ENCODE results near the gene GPR160. TPM values are rescaled to one million over a fixed set of nuclear protein-coding genes. Genes with fewer than 3 reads are reported as not detected.

Gene GPR160
- total RNA-seq, 1 donor from 2014 or later: 0.45 TPM

DNA sequence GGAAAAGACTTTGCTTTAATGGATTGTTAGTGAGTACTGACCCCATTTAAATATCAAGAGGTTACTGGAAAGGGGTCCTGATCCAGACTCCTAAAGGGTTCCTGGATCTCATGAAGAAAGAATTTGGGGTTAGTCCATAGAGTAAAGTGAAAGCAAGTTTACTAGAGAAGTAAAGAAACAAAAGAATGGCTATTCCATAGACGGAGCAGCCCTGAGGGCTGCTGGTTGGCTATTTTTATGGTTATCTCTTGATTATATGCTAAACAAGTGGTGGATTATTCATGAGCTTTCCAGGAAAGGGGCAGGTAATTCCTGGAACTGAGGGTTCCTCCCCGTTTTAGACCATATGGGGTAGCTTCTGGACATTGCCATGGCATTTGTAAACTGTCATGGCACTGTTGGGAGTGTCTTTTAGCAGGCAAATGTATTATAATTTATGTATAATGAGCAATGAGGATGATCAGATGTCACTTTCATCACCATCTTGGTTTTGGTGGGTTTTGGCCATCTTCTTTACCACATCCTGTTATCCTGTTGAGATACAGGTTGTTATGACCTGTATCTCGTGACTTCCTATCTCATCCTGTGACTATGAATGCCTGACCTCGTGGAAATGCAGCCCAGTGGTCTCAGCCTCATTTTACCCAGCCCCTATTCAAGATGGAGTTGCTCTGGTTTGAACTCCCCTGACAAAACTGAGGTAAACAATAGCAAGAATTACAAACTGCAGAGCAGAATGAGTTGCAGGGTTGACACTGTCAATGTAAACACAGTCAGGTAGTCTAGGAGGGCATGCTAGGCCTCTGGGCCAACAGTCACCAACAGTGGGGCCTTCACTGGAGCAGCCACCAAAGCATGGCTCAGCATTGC lies 10.3 kb upstream of the GPR160 start:
- no peak for TF ChIP-seq CTCF (IDR thresholded peaks at IDR 0.05; ENCODE audit: unreplicated experiment)
- no peak overlapping the region for H3K4me3 Mint-ChIP-seq
- DNase-seq (ENCODE audit: low spot score in 2 of 2, unreplicated experiment in 2 of 2): no peak
- no peak overlapping the region for H3K27ac Mint-ChIP-seq
- H3K4me1 Mint-ChIP-seq: no peaks in the 10 kb centered on the region
- no peaks in the 10 kb centered on the region for H3K9me3 Mint-ChIP-seq
- H3K27me3 Mint-ChIP-seq (ENCODE audit: low read depth): peaks cover 8% of the 10 kb centered on the region
- H3K36me3 Mint-ChIP-seq: no peaks in the 10 kb centered on the region

DNA sequence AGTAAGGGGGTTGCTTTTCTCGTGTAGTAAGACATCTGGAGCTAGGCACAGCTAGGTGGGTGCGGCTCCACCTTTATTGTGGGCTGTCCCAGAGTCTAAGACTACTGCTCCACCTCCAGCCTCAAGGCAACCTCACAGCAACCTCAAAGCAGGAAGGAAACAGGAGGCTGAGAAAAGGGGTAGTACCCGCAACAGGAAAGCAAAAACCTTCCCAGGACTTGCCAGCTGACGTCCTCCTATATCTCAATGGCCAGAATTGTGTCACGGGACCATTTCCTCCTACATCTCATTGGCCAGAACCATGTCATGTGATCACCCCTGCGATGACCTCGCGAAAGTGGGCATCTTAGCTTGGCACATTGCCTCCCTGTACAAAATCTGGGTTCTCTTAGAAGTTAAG lies 4.3 kb upstream of the GPR160 start:
- H3K27ac Mint-ChIP-seq: no peak overlapping the region
- H3K27me3 Mint-ChIP-seq (ENCODE audit: low read depth): peaks cover 18% of the 10 kb centered on the region
- no peak overlapping the region for H3K4me3 Mint-ChIP-seq
- peaks cover 2% of the 10 kb centered on the region for H3K4me1 Mint-ChIP-seq
- TF ChIP-seq CTCF (IDR thresholded peaks at IDR 0.05; ENCODE audit: unreplicated experiment): no peak
- H3K36me3 Mint-ChIP-seq: no peaks in the 10 kb centered on the region
- H3K9me3 Mint-ChIP-seq: no peaks in the 10 kb centered on the region
- no peak for DNase-seq (ENCODE audit: low spot score in 2 of 2, unreplicated experiment in 2 of 2)

DNA sequence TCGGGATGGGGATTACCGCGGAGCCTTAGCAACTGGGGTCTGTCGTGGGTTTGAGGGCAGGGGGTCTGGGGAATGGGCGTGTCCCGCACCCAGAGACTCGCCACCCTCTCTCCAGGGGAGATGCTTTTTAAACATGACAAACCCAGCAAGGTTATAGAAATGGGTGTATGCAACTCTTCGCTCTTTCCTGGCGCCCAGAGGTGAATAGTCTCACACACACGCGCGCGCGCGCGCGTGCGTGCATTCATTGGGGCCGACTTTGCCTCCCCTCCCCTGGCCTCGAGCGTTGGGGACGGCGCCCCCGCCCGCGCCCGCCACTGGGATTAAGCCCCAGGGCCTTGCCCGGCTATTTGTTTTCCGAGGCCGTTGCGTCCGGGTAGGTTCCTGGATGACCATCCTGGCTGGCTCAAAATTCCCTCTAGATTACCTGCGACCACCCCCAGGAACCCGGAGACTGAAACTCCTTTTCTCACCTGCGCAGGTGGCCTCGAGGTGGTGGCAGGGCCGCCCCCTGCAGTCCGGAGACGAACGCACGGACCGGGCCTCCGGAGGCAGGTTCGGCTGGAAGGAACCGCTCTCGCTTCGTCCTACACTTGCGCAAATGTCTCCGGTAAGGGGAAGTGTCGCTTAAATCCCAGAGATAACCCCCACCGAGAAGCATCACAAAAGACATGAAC lies 777 bp downstream of the GPR160 start:
- peaks cover 1% of the 10 kb centered on the region for H3K36me3 Mint-ChIP-seq
- DNase-seq (ENCODE audit: low spot score in 2 of 2, unreplicated experiment in 2 of 2): peak in 1 of 2 experiments; percentile 43
- peaks cover 3% of the 10 kb centered on the region for H3K4me1 Mint-ChIP-seq
- peak overlapping the region; percentile 78 for H3K4me3 Mint-ChIP-seq
- H3K27ac Mint-ChIP-seq: no peak overlapping the region
- no peaks in the 10 kb centered on the region for H3K9me3 Mint-ChIP-seq
- no peak for TF ChIP-seq CTCF (IDR thresholded peaks at IDR 0.05; ENCODE audit: unreplicated experiment)
- peaks cover 61% of the 10 kb centered on the region for H3K27me3 Mint-ChIP-seq (ENCODE audit: low read depth)

DNA sequence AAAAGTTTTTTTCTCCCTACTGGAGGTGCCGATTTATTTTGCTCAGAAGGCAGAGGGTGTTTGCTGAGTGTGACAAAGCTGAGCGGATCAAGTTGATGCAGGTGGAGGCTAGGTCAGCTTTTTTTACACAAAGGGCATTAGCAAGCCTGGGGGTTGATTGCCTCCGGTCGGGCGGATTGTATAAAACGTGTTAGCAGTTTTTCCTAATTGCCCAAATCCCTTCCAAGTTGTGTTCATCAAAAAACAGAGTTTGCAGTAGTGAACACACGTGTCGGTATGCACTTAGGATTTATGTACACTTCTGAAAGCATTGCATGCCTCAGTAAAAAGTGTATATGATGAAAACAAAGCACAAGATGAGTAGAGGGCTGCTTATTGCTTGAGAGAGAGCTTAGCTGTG lies 2.6 kb downstream of the GPR160 start:
- Mint-ChIP-seq H3K4me1 (peaks cover 3% of the 10 kb centered on the region), H3K27me3 (ENCODE audit: low read depth) (peaks cover 63% of the 10 kb centered on the region), H3K9me3 (no peaks in the 10 kb centered on the region), H3K4me3 (no peak overlapping the region), H3K36me3 (peaks cover 1% of the 10 kb centered on the region), H3K27ac (no peak overlapping the region)
- no peak for DNase-seq (ENCODE audit: low spot score in 2 of 2, unreplicated experiment in 2 of 2)
- TF ChIP-seq CTCF (IDR thresholded peaks at IDR 0.05; ENCODE audit: unreplicated experiment): no peak

DNA sequence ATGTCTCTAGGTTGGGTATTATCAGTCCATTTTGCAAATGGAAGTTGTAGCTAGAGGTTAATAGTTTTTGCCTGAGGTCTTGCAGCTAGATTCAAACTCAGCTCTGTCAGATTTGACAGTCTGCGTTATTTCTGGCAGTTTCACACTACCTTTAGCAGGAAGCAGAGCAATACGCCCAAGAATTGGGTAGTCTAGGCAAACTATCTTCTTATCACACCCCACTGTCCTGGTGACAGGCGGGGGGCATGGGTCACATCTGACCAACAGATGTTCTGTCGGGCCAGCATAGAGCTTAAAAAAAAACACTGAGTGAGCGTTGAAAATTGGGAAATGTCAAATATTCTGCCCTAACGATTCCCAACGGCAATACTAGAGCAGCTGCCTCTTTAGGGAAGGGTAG lies 5.7 kb downstream of the GPR160 start:
- Mint-ChIP-seq H3K4me3 (no peak overlapping the region), H3K36me3 (peaks cover 1% of the 10 kb centered on the region), H3K27ac (no peak overlapping the region), H3K4me1 (peaks cover 1% of the 10 kb centered on the region), H3K9me3 (no peaks in the 10 kb centered on the region), H3K27me3 (ENCODE audit: low read depth) (peaks cover 48% of the 10 kb centered on the region)
- TF ChIP-seq CTCF (IDR thresholded peaks at IDR 0.05; ENCODE audit: unreplicated experiment): no peak
- no peak for DNase-seq (ENCODE audit: low spot score in 2 of 2, unreplicated experiment in 2 of 2)
